Mucosa of descending colon (tissue), 3 donors: ENCODE results near the gene PDE10A. TPM values are rescaled to one million over a fixed set of nuclear protein-coding genes. Genes with fewer than 3 reads are reported as not detected.
"Not testable (repeated sequence)": the region's sequence is repeated elsewhere in the genome, so short reads cannot be mapped to it uniquely, and the experiment has no call there.

Experiments used
- ATAC-seq: fragments of 200-7000 bp; cut with Tn5 transposase; one replicate; pipeline ENCODE4 v1.9.1; 2020; ENCODE audit warnings: mild to moderate bottlenecking, moderate library complexity
- DNase-seq, 3 donors: peaks; one replicate each; pipeline ENCODE4 v3.0.0-alpha.2; 2020
- H3K36me3 ChIP-seq: fragments of 200-600 bp; one replicate; pipeline ENCODE4 v1.8.0; 2021; ENCODE audit warnings: low read depth, mild to moderate bottlenecking
- H3K4me1 ChIP-seq: fragments of 200-600 bp; one replicate; pipeline ENCODE4 v1.8.0; 2021; ENCODE audit warnings: low read depth, mild to moderate bottlenecking
- H3K4me3 ChIP-seq: fragments of 200-600 bp; one replicate; pipeline ENCODE4 v1.8.0; 2021; ENCODE audit warnings: mild to moderate bottlenecking
- H3K9me3 ChIP-seq: fragments of 200-600 bp; one replicate; pipeline ENCODE4 v1.8.0; 2021; ENCODE audit warnings: mild to moderate bottlenecking
- intact Hi-C, 2 donors: fragments of 100-400 bp; cut with DNase I in 1 of 2; cut with micrococcal nuclease in 1 of 2; formaldehyde crosslinking; loops; one replicate each; pipeline versions ENCODE4 v1.11.0 to v1.11.1; 2022; cut with DNase I, micrococcal nuclease
- total RNA-seq, 3 donors: library from RNA; stranded (reverse); fragmentation: NEBNext Ultra II Directional in 2 of 3; extraction: Animal tissue kit (Norgen Biotek cat#: 25700) in 2 of 3; gene quantifications; one replicate each; pipeline versions ENCODE4 v1.2.1 to v1.2.4, GENCODE V29; 2021 to 2023
- TF ChIP-seq, protein P1 (sequence below): fragments of 200-600 bp; IDR thresholded peaks from one replicate; pipeline ENCODE4 v1.8.0; 2022; ENCODE audit warnings: antibody characterized with exemption, mild to moderate bottlenecking
- donor health status: DM: no; HTN: no; CAD: no; lungs with moderate emphysema.
- donor health status: DM: no; HTN: no; CAD: no.
- donor health status: DM: no; HTN: yes; CAD: no.

Gene PDE10A
- total RNA-seq, 3 donors from 2014 or later: 1.7 to 18.0 (median 1.7) TPM

DNA sequence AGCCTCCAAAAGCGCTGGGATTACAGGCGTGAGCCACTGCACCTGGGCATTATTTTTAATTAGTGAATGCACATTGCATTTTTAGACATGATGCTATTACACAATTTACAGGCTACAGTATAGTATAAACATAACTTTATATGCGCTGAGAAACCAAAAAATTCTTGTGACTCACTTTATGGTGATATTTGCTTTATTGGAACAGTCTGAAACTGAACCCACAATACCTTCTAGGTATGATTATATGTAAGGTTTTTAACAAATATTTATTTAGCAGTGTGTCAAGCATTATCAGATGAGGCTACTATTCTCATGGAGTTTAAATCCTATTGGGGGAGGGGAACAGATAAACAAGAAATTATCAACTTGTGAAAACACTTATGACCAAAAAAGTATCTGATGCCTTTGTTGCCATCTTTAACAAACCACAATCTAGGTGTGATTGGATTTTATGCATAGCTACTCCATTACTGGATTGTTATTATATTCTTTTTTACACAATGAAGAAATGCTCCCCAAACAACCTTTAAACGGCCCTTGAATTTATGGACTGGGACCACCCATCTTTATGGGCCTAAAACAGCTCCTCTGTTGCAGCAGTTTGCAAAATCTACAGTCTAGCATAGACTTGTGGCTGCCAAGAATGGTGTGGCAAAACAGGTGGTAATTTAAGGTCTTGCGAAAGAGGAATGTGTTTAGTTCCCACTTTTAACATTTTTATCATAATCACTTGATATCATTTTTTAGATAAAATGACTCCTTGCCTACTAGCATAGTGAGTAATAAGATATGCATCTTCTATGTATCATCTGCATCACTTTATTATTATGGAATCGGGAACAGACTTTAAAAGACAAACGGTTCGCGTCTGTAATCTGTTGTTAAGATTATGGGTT is 194.5 kb downstream of the PDE10A start:
- DNase-seq (no peak), ATAC-seq (no peak)
- H3K36me3 ChIP-seq: no peaks in the 10 kb centered on the region
- no peak overlapping the region for H3K4me3 ChIP-seq
- intact Hi-C loops: no loop called here
- no peaks in the 10 kb centered on the region for H3K4me1 ChIP-seq
- TF ChIP-seq, protein P1, sequence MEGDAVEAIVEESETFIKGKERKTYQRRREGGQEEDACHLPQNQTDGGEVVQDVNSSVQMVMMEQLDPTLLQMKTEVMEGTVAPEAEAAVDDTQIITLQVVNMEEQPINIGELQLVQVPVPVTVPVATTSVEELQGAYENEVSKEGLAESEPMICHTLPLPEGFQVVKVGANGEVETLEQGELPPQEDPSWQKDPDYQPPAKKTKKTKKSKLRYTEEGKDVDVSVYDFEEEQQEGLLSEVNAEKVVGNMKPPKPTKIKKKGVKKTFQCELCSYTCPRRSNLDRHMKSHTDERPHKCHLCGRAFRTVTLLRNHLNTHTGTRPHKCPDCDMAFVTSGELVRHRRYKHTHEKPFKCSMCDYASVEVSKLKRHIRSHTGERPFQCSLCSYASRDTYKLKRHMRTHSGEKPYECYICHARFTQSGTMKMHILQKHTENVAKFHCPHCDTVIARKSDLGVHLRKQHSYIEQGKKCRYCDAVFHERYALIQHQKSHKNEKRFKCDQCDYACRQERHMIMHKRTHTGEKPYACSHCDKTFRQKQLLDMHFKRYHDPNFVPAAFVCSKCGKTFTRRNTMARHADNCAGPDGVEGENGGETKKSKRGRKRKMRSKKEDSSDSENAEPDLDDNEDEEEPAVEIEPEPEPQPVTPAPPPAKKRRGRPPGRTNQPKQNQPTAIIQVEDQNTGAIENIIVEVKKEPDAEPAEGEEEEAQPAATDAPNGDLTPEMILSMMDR: no peak
- H3K9me3 ChIP-seq: peaks cover 11% of the 10 kb centered on the region

DNA sequence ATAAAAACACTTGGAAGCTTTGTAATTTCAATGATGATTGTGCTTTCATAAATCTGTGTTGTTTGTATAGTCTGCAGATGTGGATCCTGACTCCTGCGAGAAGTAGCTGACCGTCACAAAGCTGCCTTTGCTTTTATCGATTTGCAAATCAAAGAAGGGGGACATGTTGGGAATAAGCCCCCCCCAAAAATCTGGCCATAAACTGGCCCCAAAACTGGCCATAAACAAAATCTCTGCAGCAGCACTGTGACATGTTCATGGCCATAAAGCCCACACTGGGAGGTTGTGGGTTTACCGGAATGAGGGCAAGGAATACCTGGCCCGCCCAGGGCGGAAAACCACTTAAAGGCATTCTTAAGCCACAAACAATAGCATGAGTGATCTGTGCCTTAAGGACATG is 199.5 kb downstream of the PDE10A start:
- H3K36me3 ChIP-seq, ATAC-seq, DNase-seq, H3K4me1 ChIP-seq, intact Hi-C loops, H3K4me3 ChIP-seq: not testable (repeated sequence)
- peaks cover 15% of the 10 kb centered on the region for H3K9me3 ChIP-seq

GRCh38 chr6:165459605-165460301 is 203.3 kb downstream of the PDE10A start:
- H3K36me3 ChIP-seq, DNase-seq, ATAC-seq, H3K4me3 ChIP-seq, H3K4me1 ChIP-seq, intact Hi-C loops: not testable (repeated sequence)
- peaks cover 15% of the 10 kb centered on the region for H3K9me3 ChIP-seq

- Histone ChIP-seq H3K4me1 (no peaks in the 10 kb centered on the region), H3K36me3 (no peaks in the 10 kb centered on the region), H3K4me3 (no peak overlapping the region), H3K9me3 (no peaks in the 10 kb centered on the region)
- no peak for ATAC-seq
- no peak for DNase-seq
- intact Hi-C loops: no loop called here
- TF ChIP-seq, protein P1: no peak
Observed at GRCh38 chr6:165458134-165458533, 204.9 kb downstream of the PDE10A start.

DNA sequence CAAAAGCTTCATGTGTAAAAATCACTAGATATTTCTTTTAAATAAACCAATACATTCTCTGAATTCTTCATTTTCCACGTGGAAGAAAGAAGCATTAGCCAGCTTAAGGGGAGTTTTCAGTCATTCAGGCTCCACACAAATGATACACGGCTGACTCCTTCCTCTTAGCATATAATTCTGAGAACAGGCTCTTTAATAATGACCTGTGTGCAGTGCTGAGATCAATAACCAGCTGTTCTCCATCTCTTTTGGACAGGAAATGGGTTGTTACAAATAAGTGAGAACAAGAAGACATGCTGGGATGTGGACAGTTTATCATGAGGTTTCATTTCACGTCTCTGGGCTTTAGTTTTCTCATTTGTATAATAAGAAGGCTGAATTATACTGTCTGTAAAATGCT is 206.8 kb downstream of the PDE10A start:
- no peak overlapping the region for H3K4me3 ChIP-seq
- no peaks in the 10 kb centered on the region for H3K4me1 ChIP-seq
- ATAC-seq (no peak), DNase-seq (no peak)
- H3K9me3 ChIP-seq: no peaks in the 10 kb centered on the region
- H3K36me3 ChIP-seq: no peaks in the 10 kb centered on the region
- intact Hi-C loops: no loop called here
- TF ChIP-seq, protein P1: no peak

GRCh38 chr6:165455488-165455887 is 207.6 kb downstream of the PDE10A start:
- ATAC-seq (no peak), DNase-seq (no peak)
- Histone ChIP-seq H3K4me3 (no peak overlapping the region), H3K4me1 (no peaks in the 10 kb centered on the region), H3K36me3 (no peaks in the 10 kb centered on the region), H3K9me3 (no peaks in the 10 kb centered on the region)
- intact Hi-C loops: no loop called here
- TF ChIP-seq, protein P1: no peak
